Dedifferentiated amniotic fluid mesenchymal stem cell (primary cell): ENCODE measurements around the gene GXYLT2.
"Not testable (repeated sequence)": the region's sequence is repeated elsewhere in the genome, so short reads cannot be mapped to it uniquely, and the experiment has no call there.

Source experiments
- DNase-seq: peaks from one replicate; pipeline ENCODE4 v3.0.0-alpha.2; 2016; ENCODE audit errors: extremely low spot score

Gene GXYLT2

DNA sequence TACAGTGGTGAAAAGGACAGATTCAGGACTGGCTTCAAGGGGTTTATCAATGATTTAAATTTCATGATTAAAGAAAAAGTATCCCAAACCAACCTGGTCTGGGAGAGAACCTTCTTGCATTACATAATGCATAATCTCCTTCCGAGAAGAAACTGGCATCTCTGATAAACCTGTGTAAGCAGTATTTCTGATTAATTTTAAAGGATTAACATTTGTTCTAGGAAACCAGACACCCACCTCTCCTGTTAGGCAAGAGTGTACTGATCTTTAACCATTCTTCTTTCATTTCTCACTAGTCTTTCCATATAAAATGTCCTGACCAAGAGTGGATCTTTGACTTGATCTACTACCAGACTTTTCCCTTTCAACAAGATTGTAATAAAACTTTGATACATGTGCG lies 85.9 kb downstream of the GXYLT2 start:
- DNase-seq = no peak

GRCh38 chr3:72974956-72975355 lies 87.1 kb downstream of the GXYLT2 start:
- DNase-seq = no peak

- peak; percentile 18 for DNase-seq
Observed at GRCh38 chr3:72976281-72976741, 88.5 kb downstream of the GXYLT2 start.

DNA sequence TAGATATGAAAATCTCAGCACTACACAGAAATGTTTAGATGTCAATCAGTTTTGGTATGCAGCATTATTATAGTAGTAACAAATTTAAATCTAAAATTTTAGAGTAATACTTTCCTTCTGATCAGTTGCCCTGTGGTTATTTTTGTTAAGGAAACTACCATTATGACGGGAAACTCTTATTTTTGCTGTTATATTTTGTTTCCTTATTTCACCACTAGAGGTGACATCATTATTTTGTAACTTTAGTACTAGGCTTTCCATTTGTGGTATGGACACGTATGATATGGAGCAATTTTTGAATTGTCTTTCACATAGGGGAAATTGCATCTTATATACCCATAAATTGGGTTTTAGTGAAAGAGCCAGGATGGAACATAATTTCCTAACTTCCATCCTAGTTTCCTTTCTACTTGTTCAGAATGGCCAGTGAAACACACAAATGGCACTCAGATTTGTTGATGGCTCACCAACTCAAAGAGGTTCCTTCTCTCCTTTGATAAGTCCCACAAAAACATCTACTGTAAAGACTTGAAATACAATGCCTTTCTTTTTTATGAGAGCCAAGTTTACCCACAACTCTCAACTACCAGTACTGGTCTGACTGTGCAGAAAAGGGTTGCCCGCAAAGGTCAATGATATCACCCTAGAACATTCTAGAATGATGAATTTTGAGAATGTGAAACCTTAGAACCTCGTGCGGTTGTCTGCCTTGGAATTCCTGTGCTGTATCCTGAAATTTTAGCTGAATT lies 89.4 kb downstream of the GXYLT2 start:
- DNase-seq = no peak

DNA sequence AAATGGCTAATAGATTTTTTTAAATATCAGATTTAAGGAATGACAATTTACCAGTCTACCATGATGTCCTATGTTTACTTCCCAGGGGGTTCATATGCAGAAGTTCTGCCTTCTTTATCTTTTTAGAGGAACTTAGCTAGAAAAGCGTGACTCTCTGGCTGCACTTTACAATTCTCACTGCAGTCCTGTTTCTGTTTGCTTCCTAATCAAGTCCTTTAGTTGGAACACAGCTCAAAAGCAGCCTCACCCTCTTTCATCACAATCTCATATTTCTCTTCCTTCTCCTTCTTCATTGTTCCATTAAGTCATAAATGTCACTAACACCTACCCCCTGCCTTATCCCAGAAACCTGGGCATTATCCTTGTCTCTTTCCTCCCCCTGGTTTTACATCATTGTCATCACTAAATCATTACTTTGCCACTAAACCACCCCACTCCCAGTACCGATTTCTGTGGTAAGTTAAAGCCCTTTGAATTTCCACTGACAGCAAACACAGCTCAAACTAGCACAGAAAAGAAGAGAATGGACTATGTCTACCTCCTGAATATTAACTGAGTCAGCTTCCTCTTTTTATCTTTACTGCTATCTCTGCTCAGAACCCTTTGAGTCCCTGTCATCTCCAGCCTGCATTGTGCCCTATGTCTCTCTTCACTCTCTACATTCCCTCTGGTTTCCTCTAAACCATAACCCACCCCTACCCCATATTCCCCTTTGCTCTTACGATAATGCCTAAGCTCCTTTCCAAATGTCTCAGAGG lies 94.9 kb downstream of the GXYLT2 start:
- DNase-seq = no peak

DNA sequence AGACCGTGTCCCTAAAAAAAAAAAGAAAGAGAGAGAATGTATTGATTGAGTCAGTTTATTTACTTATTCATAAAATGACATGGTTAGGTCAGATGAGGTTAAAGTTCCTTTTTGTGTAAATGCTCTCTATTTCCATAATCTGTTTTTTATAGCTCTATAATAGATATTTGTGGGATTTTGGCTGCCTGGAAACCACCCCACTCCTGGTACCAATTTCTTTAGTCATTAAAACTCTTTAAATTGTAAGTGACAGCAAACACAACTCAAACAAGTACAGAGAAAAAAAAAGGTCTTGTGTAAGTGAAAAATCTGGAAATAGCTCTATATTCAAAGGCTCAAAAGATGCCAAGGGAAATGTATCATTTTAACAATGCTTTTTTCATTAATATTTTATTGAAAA lies 97.7 kb downstream of the GXYLT2 start:
- no peak for DNase-seq

DNA sequence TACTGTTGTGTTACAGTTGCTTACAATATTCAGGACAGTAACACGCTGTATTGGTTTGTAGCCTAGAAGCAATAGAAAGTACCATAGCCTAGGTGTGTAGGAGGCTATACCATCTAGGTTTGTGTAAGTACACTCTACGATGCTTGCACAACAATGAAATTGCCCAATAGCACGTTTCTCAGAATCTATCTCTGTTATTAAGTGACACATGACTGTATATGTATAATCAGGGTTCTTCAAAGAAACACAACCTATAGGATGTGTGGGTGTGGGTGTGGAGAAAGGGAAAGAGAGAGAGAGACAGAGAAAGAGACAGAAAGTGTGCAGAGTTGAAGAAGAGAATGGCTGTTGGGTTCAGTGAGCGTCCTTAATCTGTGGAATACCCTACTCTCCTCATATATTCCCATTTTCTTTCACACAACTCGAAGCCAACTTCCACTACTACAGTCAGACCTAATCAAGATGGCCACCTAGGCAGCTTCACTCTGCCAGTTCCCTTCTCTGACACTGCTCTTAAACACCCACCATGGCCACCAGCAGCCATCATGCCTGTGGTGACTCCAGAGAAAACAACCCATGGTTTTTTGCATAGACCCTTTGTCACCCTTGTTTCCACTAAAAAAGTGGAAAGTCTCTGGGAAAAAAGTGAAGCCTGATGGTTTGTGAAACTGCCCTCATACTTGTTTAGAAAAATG lies 103.0 kb downstream of the GXYLT2 start:
- no peak for DNase-seq

DNA sequence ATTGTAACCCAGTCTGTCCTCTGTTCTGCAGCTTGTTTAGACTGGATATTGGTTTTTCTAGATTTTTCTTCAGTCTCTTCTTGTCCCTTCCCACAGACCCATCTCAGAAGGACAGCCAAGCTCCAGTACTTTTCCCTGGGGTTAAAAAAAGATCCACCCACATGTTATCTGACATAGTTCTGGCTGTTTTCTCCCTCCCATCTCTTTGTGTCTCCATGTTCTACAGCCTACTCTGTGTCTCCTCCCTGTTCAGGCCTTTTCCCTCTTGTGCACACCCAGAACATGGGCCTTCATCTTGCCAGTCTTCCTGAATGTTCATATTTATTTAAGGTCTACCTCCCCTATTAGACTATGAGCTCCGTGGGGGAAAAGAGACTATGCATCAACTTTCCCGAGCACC lies 103.7 kb downstream of the GXYLT2 start:
- DNase-seq = no peak

DNA sequence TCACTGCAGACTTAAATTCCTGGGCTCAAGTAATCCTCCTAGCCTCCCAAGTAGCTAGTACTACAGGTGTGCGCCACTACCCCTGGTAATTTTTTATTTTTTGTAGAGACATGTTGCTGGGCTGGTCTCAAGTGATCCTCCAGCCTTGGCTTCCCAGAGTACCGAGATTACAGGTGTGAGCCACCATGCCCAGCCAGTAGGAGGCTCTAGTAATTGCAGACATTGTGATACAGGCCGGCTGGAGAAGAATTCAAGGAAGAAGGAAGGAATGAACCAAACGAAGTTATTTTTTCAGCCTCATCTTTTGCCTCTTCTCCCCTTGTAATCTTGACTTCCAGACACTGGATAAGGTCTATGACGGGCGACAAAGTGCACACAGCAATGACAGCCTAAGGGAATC lies 105.5 kb downstream of the GXYLT2 start:
- no peak for DNase-seq

- DNase-seq = no peak
Observed at GRCh38 chr3:72995337-72995736, 107.5 kb downstream of the GXYLT2 start.

GRCh38 chr3:72996121-72996472 lies 108.3 kb downstream of the GXYLT2 start:
- DNase-seq = no peak

GRCh38 chr3:72996473-72997333 lies 108.9 kb downstream of the GXYLT2 start, which contains the start of gene PPP4R2:
Gene PPP4R2, plus strand, starts transcription at chr3:72996811. Its CDS starts 227 bp downstream, at chr3:72997038.
- peak; percentile 85 for DNase-seq

GRCh38 chr3:72997421-72997961 lies 109.6 kb downstream of the GXYLT2 start:
- peak; percentile 56 for DNase-seq

GRCh38 chr3:72998466-72998865 lies 110.6 kb downstream of the GXYLT2 start:
- no peak for DNase-seq

GRCh38 chr3:72999951-73000350 lies 112.1 kb downstream of the GXYLT2 start:
- DNase-seq = no peak

- DNase-seq = not testable (repeated sequence)
Observed at GRCh38 chr3:73003050-73003449, 115.2 kb downstream of the GXYLT2 start.

GRCh38 chr3:73004316-73004715 lies 116.5 kb downstream of the GXYLT2 start:
- DNase-seq = no peak

DNA sequence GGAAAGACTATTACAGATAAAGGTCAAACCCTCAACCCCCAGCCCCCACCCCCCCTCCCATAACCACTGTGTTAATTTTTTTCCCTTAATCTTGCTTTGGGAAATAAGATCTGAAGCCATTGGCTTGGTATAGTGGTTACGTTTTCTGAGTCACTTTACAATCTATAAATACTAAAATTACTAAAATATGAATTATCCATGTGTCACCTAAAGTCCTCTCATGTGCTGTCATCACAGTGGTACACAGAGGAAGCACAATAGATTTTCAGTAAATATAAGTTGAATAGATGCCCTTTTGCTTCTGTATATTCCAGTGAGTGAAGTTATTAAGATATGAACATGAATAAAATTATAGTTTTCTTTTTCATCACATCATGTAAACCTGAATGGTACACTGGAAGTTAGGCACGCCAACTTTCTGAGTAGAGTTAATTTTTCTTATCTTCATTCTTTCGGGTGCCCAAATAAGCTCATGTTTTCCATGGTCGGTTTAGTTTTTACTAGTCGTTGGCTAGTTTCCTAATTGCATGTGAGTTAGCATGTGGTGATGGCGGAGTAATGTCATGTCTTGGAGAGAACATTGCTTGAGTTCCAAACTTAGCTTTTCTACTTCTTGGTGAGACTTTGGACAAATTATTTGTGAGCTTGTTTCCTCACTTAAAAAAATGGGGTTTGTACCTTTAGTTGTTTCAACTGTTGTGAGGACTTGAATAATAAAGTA lies 120.3 kb downstream of the GXYLT2 start:
- no peak for DNase-seq

- DNase-seq = no peak
Observed at GRCh38 chr3:73009008-73009407, 121.2 kb downstream of the GXYLT2 start.

- DNase-seq = no peak
Observed at GRCh38 chr3:73009750-73010149, 121.9 kb downstream of the GXYLT2 start.

DNA sequence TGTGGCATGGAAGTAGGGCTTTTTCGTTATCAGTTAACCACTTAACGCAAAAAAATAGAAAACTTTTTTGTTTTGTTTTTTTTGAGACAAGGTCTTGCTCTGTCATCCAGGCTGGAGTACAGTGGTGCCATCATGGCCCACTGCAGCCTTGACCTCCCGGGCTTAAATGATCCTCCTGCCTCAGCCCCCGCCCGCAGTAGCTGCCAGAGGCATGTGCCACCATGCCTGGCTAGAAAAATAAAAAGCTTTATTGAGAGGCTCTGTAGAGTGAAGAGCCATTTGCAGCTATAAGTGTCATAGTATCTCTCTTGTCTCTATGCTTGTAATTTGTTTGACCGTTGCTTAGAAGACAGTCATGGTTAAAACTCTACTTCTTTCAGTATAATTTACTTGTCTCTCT lies 122.3 kb downstream of the GXYLT2 start:
- DNase-seq = no peak
